SU-DHL-6 (cell line): ENCODE results near the gene ZNF423.

Experiments
- CTCF ChIP-seq: fragments of 200-600 bp; sonication (generic); IDR thresholded peaks from one replicate; pipeline ENCODE4 v1.5.1; 2017; ENCODE audit warnings: antibody characterized with exemption, mild to moderate bottlenecking, low read length, moderate library complexity; ENCODE audit not compliant: insufficient read depth, poor library complexity, severe bottlenecking
- EZH2phosphoT487 ChIP-seq: fragments of 200-600 bp; sonication (generic), shearing (Covaris generic); conservative IDR thresholded peaks from 2 replicates; pipeline ENCODE4 v1.6.1; 2018; ENCODE audit warnings: mild to moderate bottlenecking, antibody characterized with exemption, low read length, moderate library complexity, mixed read lengths

- no peak for TF ChIP-seq CTCF
- no peak for TF ChIP-seq EZH2phosphoT487
Measured at GRCh38 chr16:49826515-49826914, 29.4 kb downstream of the ZNF423 start.
